ENCODE measurements around the gene COPS2. TPM values are rescaled to one million over a fixed set of nuclear protein-coding genes. Genes with fewer than 3 reads are reported as not detected.
"Not testable (repeated sequence)": the region's sequence is repeated elsewhere in the genome, so short reads cannot be mapped to it uniquely, and the experiment has no call there.

The COPS2 gene
- total RNA-seq: 100 to 1,000 TPM in 1 of 2 donors, 10 to 100 TPM in 1; 80.9 to 103 TPM

GRCh38 chr15:49155110-49155833 lies at the start of gene COPS2:
Gene COPS2, minus strand, starts transcription at chr15:49155599. Its CDS starts 21 bp downstream, at chr15:49155578.
- DNase-seq (ENCODE audit: low spot score in 2 of 2): peak; percentile 88 to 94
- no peaks in the 10 kb centered on the region for H3K9me3 Mint-ChIP-seq
- ATAC-seq: peak; percentile 97 to 98
- H3K27ac Mint-ChIP-seq: peak within 1 kb of the TSS; percentile 98 to 99
- H3K36me3 Mint-ChIP-seq: peaks cover 15 to 18% of the 10 kb centered on the region in 2 donors

- no peak overlapping the region for H3K27ac Mint-ChIP-seq
- H3K9me3 Mint-ChIP-seq: peaks cover 7 to 11% of the 10 kb centered on the region in 2 donors
- no peak for ATAC-seq
- peaks cover 22 to 39% of the 10 kb centered on the region in 2 donors for H3K36me3 Mint-ChIP-seq
- no peak for DNase-seq (ENCODE audit: low spot score in 2 of 2)
These were observed 44.9 kb upstream of the COPS2 start for GRCh38 chr15:49200347-49200746.

- Mint-ChIP-seq H3K27ac (no peak overlapping the region), H3K36me3 (peaks cover 16 to 32% of the 10 kb centered on the region in 2 donors), H3K9me3 (peaks cover under 1 to 5% of the 10 kb centered on the region in 2 donors)
- DNase-seq (ENCODE audit: low spot score in 2 of 2) (no peak), ATAC-seq (no peak)
These were observed 44.3 kb upstream of the COPS2 start for GRCh38 chr15:49199666-49200065.

GRCh38 chr15:49196856-49197255 lies 41.5 kb upstream of the COPS2 start:
- DNase-seq (ENCODE audit: low spot score in 2 of 2) (no peak), ATAC-seq (no peak)
- Mint-ChIP-seq H3K27ac (no peak overlapping the region), H3K9me3 (no peaks in the 10 kb centered on the region), H3K36me3 (peaks cover 0 to 6% of the 10 kb centered on the region in 2 donors)

- DNase-seq (ENCODE audit: low spot score in 2 of 2) (no peak), ATAC-seq (no peak)
- Mint-ChIP-seq H3K27ac (no peak overlapping the region), H3K36me3 (peaks cover 9 to 11% of the 10 kb centered on the region in 2 donors), H3K9me3 (no peaks in the 10 kb centered on the region)
These were observed 36.5 kb upstream of the COPS2 start for GRCh38 chr15:49191892-49192291.

- ATAC-seq (no peak), DNase-seq (ENCODE audit: low spot score in 2 of 2) (no peak)
- H3K36me3 Mint-ChIP-seq: peaks cover 12 to 15% of the 10 kb centered on the region in 2 donors
- H3K27ac Mint-ChIP-seq: no peak overlapping the region
- no peaks in the 10 kb centered on the region for H3K9me3 Mint-ChIP-seq
These were observed 35.2 kb upstream of the COPS2 start for GRCh38 chr15:49190586-49190985.

- ATAC-seq: no peak
- peaks cover 0 to under 1% of the 10 kb centered on the region in 2 donors for H3K9me3 Mint-ChIP-seq
- no peak overlapping the region for H3K27ac Mint-ChIP-seq
- peaks cover 16% of the 10 kb centered on the region in 2 donors for H3K36me3 Mint-ChIP-seq
- no peak for DNase-seq (ENCODE audit: low spot score in 2 of 2)
These were observed 34.2 kb upstream of the COPS2 start for GRCh38 chr15:49189631-49190030.

GRCh38 chr15:49188933-49189332 lies 33.5 kb upstream of the COPS2 start:
- ATAC-seq (no peak), DNase-seq (ENCODE audit: low spot score in 2 of 2) (no peak)
- Mint-ChIP-seq H3K9me3 (peaks cover 0 to 6% of the 10 kb centered on the region in 2 donors), H3K36me3 (peaks cover 21 to 22% of the 10 kb centered on the region in 2 donors), H3K27ac (no peak overlapping the region)

GRCh38 chr15:49187549-49188245 lies 32.3 kb upstream of the COPS2 start:
- no peak overlapping the region for H3K27ac Mint-ChIP-seq
- H3K9me3 Mint-ChIP-seq: peaks cover 0 to 6% of the 10 kb centered on the region in 2 donors
- no peak for ATAC-seq

GRCh38 chr15:49185473-49185872 lies 30.1 kb upstream of the COPS2 start:
- no peak for DNase-seq (ENCODE audit: low spot score in 2 of 2)
- peak in 1 of 2 donors; percentile 63 for ATAC-seq
- Mint-ChIP-seq H3K9me3 (peaks cover 0 to 6% of the 10 kb centered on the region in 2 donors), H3K27ac (no peak overlapping the region), H3K36me3 (peaks cover 21 to 28% of the 10 kb centered on the region in 2 donors)

More at GRCh38 chr15:49187549-49188245, 32.3 kb upstream of the COPS2 start:
- DNase-seq (ENCODE audit: low spot score in 2 of 2): no peak
- H3K36me3 Mint-ChIP-seq: peaks cover 21 to 22% of the 10 kb centered on the region in 2 donors

GRCh38 chr15:49183741-49184140 lies 28.3 kb upstream of the COPS2 start:
- ATAC-seq; DNase-seq (ENCODE audit: low spot score in 2 of 2); H3K9me3 Mint-ChIP-seq; H3K27ac Mint-ChIP-seq: not testable (repeated sequence)
- H3K36me3 Mint-ChIP-seq: peaks cover 21 to 28% of the 10 kb centered on the region in 2 donors

GRCh38 chr15:49182128-49182527 lies 26.7 kb upstream of the COPS2 start:
- H3K9me3 Mint-ChIP-seq: peaks cover 0 to 6% of the 10 kb centered on the region in 2 donors
- H3K36me3 Mint-ChIP-seq: peaks cover 14 to 24% of the 10 kb centered on the region in 2 donors
- ATAC-seq (no peak), DNase-seq (ENCODE audit: low spot score in 2 of 2) (no peak)
- H3K27ac Mint-ChIP-seq: no peak overlapping the region

- peaks cover 5 to 18% of the 10 kb centered on the region in 2 donors for H3K36me3 Mint-ChIP-seq
- DNase-seq (ENCODE audit: low spot score in 2 of 2) (no peak), ATAC-seq (no peak)
- H3K9me3 Mint-ChIP-seq: peaks cover 0 to 6% of the 10 kb centered on the region in 2 donors
- no peak overlapping the region for H3K27ac Mint-ChIP-seq
These were observed 24.2 kb upstream of the COPS2 start for GRCh38 chr15:49179433-49180190.

- ATAC-seq: no peak
- no peaks in the 10 kb centered on the region for H3K9me3 Mint-ChIP-seq
- H3K27ac Mint-ChIP-seq: no peak overlapping the region
These were observed 23.1 kb upstream of the COPS2 start for GRCh38 chr15:49178497-49178896.

GRCh38 chr15:49175582-49176397 lies 20.4 kb upstream of the COPS2 start:
- H3K9me3 Mint-ChIP-seq; H3K36me3 Mint-ChIP-seq; ATAC-seq; DNase-seq (ENCODE audit: low spot score in 2 of 2); H3K27ac Mint-ChIP-seq: not testable (repeated sequence)

More at GRCh38 chr15:49178497-49178896, 23.1 kb upstream of the COPS2 start:
- H3K36me3 Mint-ChIP-seq: peaks cover 0 to 12% of the 10 kb centered on the region in 2 donors
- DNase-seq (ENCODE audit: low spot score in 2 of 2): no peak

GRCh38 chr15:49174902-49175301 lies 19.5 kb upstream of the COPS2 start:
- no peak overlapping the region for H3K27ac Mint-ChIP-seq
- no peaks in the 10 kb centered on the region for H3K9me3 Mint-ChIP-seq
- no peak for DNase-seq (ENCODE audit: low spot score in 2 of 2)
- ATAC-seq: no peak
- peaks cover 9 to 13% of the 10 kb centered on the region in 2 donors for H3K36me3 Mint-ChIP-seq

Measured in activated naive CD4-positive, alpha-beta T cell treated with anti-CD3 and anti-CD28 coated beads, Interleukin-2, amount 50 U/mL, for 72 hours (primary cell).